Panc1 (cell line): ENCODE data around the gene RPL21.
"Not testable (repeated sequence)": the region's sequence is repeated elsewhere in the genome, so short reads cannot be mapped to it uniquely, and the experiment has no call there.

ENCODE experiments used
- CTCF ChIP-seq: fragments of 450-650 bp; IDR thresholded peaks from 2 replicates; pipeline ENCODE4 v1.5.1; 2017; ENCODE audit warnings: mild to moderate bottlenecking
- POLR2AphosphoS5 ChIP-seq: IDR thresholded peaks from 2 replicates; pipeline ENCODE4 v1.6.1; 2012; ENCODE audit warnings: mild to moderate bottlenecking, low read depth, low read length, moderate library complexity
- REST ChIP-seq, 2 experiments: IDR thresholded peaks; 2 replicates each; pipeline ENCODE4 v1.6.1; 2011 to 2012; ENCODE audit warnings: low read depth in 2 of 2, control low read depth in 1 of 2, low read length in 1 of 2, mild to moderate bottlenecking in 1 of 2, moderate library complexity in 1 of 2; ENCODE audit not compliant: insufficient read depth in 1 of 2
- SIN3A ChIP-seq: IDR thresholded peaks from 2 replicates; pipeline ENCODE4 v1.6.1; 2012; ENCODE audit warnings: low read depth, mild to moderate bottlenecking, low read length, moderate library complexity, borderline replicate concordance; ENCODE audit not compliant: insufficient read depth
- TCF7L2 ChIP-seq: IDR thresholded peaks from 2 replicates; pipeline ENCODE4 v1.6.1; 2011; ENCODE audit warnings: mild to moderate bottlenecking, low read depth, low read length, inconsistent platforms

GRCh38 chr13:27222100-27222499 is 29.3 kb upstream of the RPL21 start:
- not testable (repeated sequence) for TF ChIP-seq CTCF; POLR2AphosphoS5; REST (IDR thresholded peaks at IDR 0.05; ENCODE audit: insufficient read depth in 1 of 2, low read depth in 2 of 2, low read length in 1 of 2); TCF7L2; SIN3A
